ENCODE measurements around the gene PRR12.

Gene PRR12

DNA sequence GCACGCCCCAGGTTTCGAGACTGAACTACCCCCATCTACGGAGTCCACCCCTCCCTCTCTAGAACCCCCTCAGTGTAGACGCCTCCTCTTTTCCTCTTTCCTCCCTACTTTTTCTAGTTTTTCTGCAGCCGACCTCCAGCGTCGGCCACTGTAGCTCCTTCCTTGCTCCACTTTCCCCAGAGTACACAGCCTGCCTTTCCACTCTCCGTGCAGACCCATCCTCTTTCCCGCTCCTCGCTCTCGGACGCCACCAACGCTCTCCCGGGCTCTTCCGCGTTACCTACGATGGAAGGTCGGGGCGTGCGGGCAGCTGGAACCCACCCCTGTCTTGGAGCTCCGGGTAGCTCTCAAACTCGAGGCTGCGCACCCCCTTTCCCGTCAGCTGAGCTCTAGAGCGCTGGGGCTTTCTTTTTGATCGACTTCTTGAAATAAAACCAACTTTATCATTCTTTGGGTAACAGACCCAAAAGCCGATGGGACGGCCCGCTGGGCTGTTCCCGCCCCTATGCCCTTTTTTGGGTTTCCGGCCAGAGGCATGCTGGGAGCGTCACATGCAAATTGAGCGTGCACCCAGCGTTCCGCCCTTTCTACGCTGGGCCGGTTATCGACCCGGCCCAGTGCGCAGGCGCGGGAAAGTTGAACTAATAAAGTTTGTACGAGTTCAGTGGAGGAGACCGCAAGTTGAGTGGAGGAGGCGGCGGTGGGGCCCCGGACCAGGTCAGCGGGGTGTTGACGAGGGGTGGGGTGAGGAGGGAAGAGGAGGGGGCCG lies 74.6 kb downstream of the PRR12 start, which contains the start of the genes BCL2L12 and IRF3:
TSS of gene BCL2L12 (plus strand) at position 583 of the 769 bp plus-strand sequence. CDS start 760 bp downstream, outside the sequence.
TSS of gene IRF3 (minus strand) at position 507 of the 769 bp plus-strand sequence. CDS start 1,019 bp downstream, outside the sequence.
- DNase-seq (ENCODE audit: low read depth): peak; percentile 98

DNA sequence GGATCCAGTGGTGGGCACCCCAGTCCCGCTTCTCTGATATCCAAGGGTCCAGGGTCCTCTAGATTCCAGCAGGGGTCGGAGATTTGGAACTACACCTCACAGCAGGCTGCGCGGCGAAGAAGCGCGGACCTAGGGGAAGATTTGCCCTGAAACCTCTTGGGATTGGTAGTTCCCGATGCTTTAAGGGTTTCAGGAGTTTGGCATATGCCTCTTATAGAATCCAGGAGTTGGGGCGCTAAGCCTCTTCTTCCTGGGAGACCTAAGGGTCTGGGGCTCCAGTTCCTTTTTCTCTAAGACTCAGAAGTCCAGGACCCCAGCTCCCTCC lies 75.1 kb downstream of the PRR12 start:
- no peak for DNase-seq (ENCODE audit: low read depth)

DNA sequence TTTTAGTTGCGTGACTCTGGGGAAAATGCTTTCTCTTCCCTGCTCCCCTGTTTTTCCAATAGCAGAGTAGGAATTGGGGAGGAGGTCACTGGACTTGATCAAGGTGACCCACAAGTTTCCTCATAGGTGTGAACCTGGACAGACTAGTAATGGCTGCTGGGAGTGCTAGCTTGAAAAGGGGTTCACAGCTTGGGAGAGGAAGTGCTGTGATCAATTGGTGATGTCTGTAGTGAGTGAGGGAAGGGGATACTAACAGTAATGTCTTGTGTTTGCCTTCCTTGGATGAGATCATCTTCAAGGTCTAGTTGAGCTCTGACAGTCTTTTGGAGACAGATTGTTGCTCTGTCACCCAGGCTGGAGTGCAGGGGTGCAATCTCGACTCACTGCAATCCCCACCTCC lies 76.5 kb downstream of the PRR12 start:
- no peak for DNase-seq (ENCODE audit: low read depth)

- no peak for DNase-seq (ENCODE audit: low read depth)
These were observed 78.5 kb downstream of the PRR12 start for GRCh38 chr19:49669516-49669915.

DNA sequence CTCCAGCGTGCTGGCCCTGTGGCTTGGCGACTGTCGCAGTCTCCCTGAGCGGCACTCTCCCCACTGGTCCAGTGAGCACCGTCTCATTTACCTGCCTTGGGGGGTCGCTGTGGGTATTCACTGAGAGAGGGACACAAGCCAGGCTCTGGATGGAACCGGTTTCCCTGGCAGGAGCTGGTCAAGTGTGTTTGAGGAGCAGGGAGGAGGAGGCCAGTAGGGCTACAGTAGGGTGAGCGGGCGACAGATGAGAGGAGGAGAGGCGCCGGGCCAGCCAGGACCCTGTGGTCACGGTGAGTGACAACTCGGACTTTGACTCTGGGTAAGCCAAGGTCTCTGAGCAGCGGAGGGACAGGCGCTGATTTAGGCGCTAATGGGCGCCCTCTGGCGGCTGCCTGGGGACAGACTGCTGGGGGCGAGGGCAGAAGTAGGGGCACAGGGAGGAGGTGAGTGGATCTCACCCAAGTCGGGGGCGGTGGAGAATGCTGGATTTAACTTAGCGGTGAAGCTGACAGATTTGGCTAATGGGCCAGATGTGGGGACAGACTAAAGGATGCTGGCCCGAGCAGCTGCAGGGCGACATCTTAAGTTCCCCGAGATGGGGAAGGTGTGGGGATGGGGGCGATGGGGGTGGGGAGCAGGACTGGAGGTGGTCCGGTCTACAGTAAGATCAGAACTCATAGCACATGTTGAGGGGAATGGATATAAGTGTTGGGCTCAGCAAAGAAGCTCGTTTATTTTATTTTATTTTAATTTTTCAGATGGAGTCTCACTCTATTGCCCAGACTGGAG lies 81.3 kb downstream of the PRR12 start:
- peak; percentile 70 for DNase-seq (ENCODE audit: low read depth)
